Ovary (tissue), 9 donors: ENCODE results near the gene HLA-B. TPM values are rescaled to one million over a fixed set of nuclear protein-coding genes. Genes with fewer than 3 reads are reported as not detected.

Experiments
- DNase-seq, 5 donors: peaks; one replicate each; pipeline ENCODE4 v3.0.0-alpha.2; 2019 to 2020
- H3K27ac ChIP-seq, 2 donors: fragments of 200-600 bp; one replicate each; pipeline versions ENCODE4 v1.5.1 to v1.8.0; 2019 to 2022
- H3K27me3 ChIP-seq: fragments of 200-600 bp; one replicate; pipeline ENCODE4 v1.8.0; 2022
- H3K36me3 ChIP-seq: fragments of 200-600 bp; sonication (generic); one replicate; pipeline ENCODE4 v1.5.1; 2019
- H3K4me1 ChIP-seq: one replicate; pipeline ENCODE4 v1.8.1; 2013; ENCODE audit warnings: mild to moderate bottlenecking, moderate library complexity; ENCODE audit not compliant: insufficient read depth
- H3K4me3 ChIP-seq: fragments of 200-600 bp; sonication (generic); one replicate; pipeline ENCODE4 v1.5.1; 2017
- H3K9me3 ChIP-seq, 2 donors: fragments of 200-600 bp in 1 of 2; sonication (generic) in 1 of 2; one replicate each; pipeline versions ENCODE4 v1.5.1 to v1.8.1; 2013 to 2019; ENCODE audit warnings: mild to moderate bottlenecking in 1 of 2, moderate library complexity in 1 of 2
- CTCF ChIP-seq, 3 donors: fragments of 450-650 bp in 2 of 3; fragments of 200-600 bp in 1 of 3; IDR thresholded peaks; one replicate each; pipeline versions ENCODE4 v1.5.1 to v1.8.0; 2016 to 2022; ENCODE audit warnings: antibody characterized with exemption in 3 of 3, mild to moderate bottlenecking in 1 of 3
- EP300 ChIP-seq: sonication (generic); formaldehyde crosslinking; IDR thresholded peaks from one replicate; pipeline ENCODE4 v1.6.1; 2017; ENCODE audit warnings: antibody characterized with exemption
- POLR2A ChIP-seq: fragments of 450-650 bp; IDR thresholded peaks from one replicate; pipeline ENCODE4 v1.6.1; 2017; ENCODE audit warnings: antibody characterized with exemption, mild to moderate bottlenecking, moderate library complexity
- WGBS, 3 donors: extraction: QIAGEN DNeasy Blood & Tissue Kit in 1 of 3; methylation state at CpG; one replicate each; pipeline versions ENCODE4 v1.1.5 to v1.1.7; 2013 to 2017; 5-methylcytosine and 5-hydroxymethylcytosine counted together
- intact Hi-C, 4 donors: fragments of 100-400 bp; cut with DNase I; formaldehyde crosslinking; loops; one replicate each; pipeline versions ENCODE4 v1.11.0 to v1.15.1; 2022 to 2023
- polyA plus RNA-seq, 2 donors: library from polyadenylated mRNA; stranded (reverse); fragments of 200-250 nt in 1 of 2; fragments of 350-450 nt in 1 of 2; fragmentation: Illumina TruSeq in 1 of 2; extraction: RNeasy Lipid Tissue Mini Kit (QIAGEN cat#74804) in 1 of 2; gene quantifications; one replicate each; pipeline ENCODE4 v1.2.3, GENCODE V29; 2013 to 2014
- total RNA-seq, 7 donors: library from RNA; depleted of rRNA in 2 of 7; stranded (reverse); fragments of >200 nt in 2 of 7; fragmentation: NEBNext Ultra II Directional in 3 of 7; extraction: Animal tissue kit (Norgen Biotek cat#: 25700) in 3 of 7; gene quantifications; one replicate each; pipeline versions ENCODE4 v1.1.0 to v1.2.4, GENCODE V29; 2016 to 2023
- donor health status: DM: no; HTN: no; CAD: no; lungs with moderate emphysema.
- donor health status: DM: no; HTN: no; CAD: no.
- donor health status: Bipolar disorder and iron deficiency.
- donor health status: DM: yes; HTN: yes; CAD: no.
- donor health status: DM: no; HTN: no; CAD: no.
- donor health status: DM: yes; HTN: yes; CAD: no.

HLA-B gene
- total and polyA plus RNA-seq, 9 donors: 358 to 2,036 (median 530) TPM

DNA sequence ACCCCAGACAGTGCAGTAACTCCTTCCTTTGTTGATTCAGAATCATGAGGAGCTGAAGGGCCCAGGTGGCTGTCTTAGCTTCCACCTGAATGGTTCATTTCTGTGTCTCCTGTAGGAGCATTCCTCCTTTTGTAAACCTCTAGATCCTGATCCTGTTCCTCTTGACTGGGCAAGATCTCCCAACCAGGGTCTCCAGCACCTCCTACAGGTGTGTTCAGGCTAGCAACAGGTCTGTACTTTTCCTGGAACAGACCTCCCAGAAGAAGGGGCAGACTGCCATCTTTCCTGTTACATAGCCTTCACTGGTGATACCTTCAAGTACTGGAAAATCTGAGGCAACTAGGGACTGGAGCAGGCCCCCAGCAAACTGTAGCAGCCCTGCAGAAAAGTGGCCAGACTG, 35.2 kb downstream of the HLA-B start:
- no peak for DNase-seq
- intact Hi-C loops: no loop called here
- no peaks in the 10 kb centered on the region for H3K4me1 ChIP-seq
- H3K9me3 ChIP-seq: no peaks in the 10 kb centered on the region
- no peak overlapping the region for H3K27ac ChIP-seq
- TF ChIP-seq CTCF (IDR thresholded peaks at IDR 0.05) (no peak), EP300 (no peak), POLR2A (no peak)
- no peaks in the 10 kb centered on the region for H3K27me3 ChIP-seq
- H3K4me3 ChIP-seq: no peak overlapping the region
- H3K36me3 ChIP-seq: no peaks in the 10 kb centered on the region

- Histone ChIP-seq H3K4me3 (no peak overlapping the region), H3K27ac (no peak overlapping the region), H3K27me3 (no peaks in the 10 kb centered on the region), H3K36me3 (no peaks in the 10 kb centered on the region), H3K4me1 (no peaks in the 10 kb centered on the region), H3K9me3 (no peaks in the 10 kb centered on the region)
- no peak for DNase-seq
- TF ChIP-seq CTCF (IDR thresholded peaks at IDR 0.05): no peak
- no peak for TF ChIP-seq POLR2A
- TF ChIP-seq EP300: no peak
- intact Hi-C loops: no loop called here
- 3 to 58% (median 21%) methylated on average over 1 of the region's 1 CpG for WGBS, 3 donors
These were observed 35.8 kb downstream of the HLA-B start for GRCh38 chr6:31321005-31321707.

GRCh38 chr6:31317036-31317435, 39.9 kb downstream of the HLA-B start:
- no peak for DNase-seq
- no peak overlapping the region for H3K4me3 ChIP-seq
- H3K36me3 ChIP-seq: no peaks in the 10 kb centered on the region
- intact Hi-C loops: no loop called here
- 32 to 46% (median 40%) methylated on average over 2 of the region's 2 CpGs for WGBS, 3 donors
- no peaks in the 10 kb centered on the region for H3K4me1 ChIP-seq
- no peaks in the 10 kb centered on the region for H3K9me3 ChIP-seq
- TF ChIP-seq POLR2A (no peak), CTCF (IDR thresholded peaks at IDR 0.05) (no peak), EP300 (no peak)
- H3K27ac ChIP-seq: no peak overlapping the region
- no peaks in the 10 kb centered on the region for H3K27me3 ChIP-seq

DNA sequence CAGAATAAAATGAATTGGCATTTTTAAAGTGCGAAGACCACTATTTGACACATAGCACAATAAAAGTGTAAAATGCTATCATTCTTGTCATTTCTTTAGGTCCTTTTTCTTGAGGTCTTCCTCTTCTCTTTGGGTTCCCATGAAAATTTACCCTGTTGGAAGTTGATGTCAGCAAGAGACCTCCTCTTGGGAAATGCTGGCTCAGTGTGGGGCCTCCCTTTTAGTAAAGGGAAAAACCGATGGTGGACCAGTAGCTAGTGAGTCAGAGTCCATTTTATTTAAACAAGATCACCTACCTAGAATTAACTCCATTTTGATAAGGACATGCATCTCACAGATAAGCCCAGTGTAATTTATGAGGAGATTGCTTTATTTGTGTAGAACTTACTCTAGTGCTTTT, 47.3 kb downstream of the HLA-B start:
- 82 to 86% (median 84%) methylated on average over 2 of the region's 2 CpGs for WGBS, 3 donors
- intact Hi-C loops: no loop called here
- Histone ChIP-seq H3K36me3 (no peaks in the 10 kb centered on the region), H3K9me3 (no peaks in the 10 kb centered on the region), H3K27ac (no peak overlapping the region), H3K4me3 (no peak overlapping the region), H3K4me1 (no peaks in the 10 kb centered on the region), H3K27me3 (no peaks in the 10 kb centered on the region)
- DNase-seq: no peak
- TF ChIP-seq POLR2A (no peak), EP300 (no peak), CTCF (IDR thresholded peaks at IDR 0.05) (no peak)

GRCh38 chr6:31308845-31309175, 48.2 kb downstream of the HLA-B start:
- intact Hi-C loops: no loop called here
- WGBS, 3 donors: 11 to 41% (median 21%) methylated on average over 9 to 11 of the region's 11 CpGs
- Histone ChIP-seq H3K4me1 (no peaks in the 10 kb centered on the region), H3K27ac (no peak overlapping the region), H3K27me3 (no peaks in the 10 kb centered on the region), H3K4me3 (no peak overlapping the region), H3K9me3 (no peaks in the 10 kb centered on the region), H3K36me3 (no peaks in the 10 kb centered on the region)
- DNase-seq: no peak
- TF ChIP-seq POLR2A (no peak), EP300 (no peak), CTCF (IDR thresholded peaks at IDR 0.05) (no peak)
